HG03571 (cell line): ENCODE results near the gene CD83.
A peak's percentile ranks its signal among the peaks of the same experiment; 100 is the strongest.

ENCODE experiments used
- ATAC-seq: cut with Tn5 transposase; IDR thresholded peaks from one replicate; pipeline ENCODE4 v1.9.1; 2021; ENCODE audit not compliant: unreplicated experiment

Gene CD83

GRCh38 chr6:14091339-14091978, 26.1 kb upstream of the CD83 start:
- ATAC-seq, result no peak

GRCh38 chr6:14092316-14092715, 25.3 kb upstream of the CD83 start:
- no peak for ATAC-seq

GRCh38 chr6:14092838-14093789, 24.5 kb upstream of the CD83 start:
- no peak for ATAC-seq

GRCh38 chr6:14094721-14095120, 22.9 kb upstream of the CD83 start:
- no peak for ATAC-seq

GRCh38 chr6:14095437-14095836, 22.1 kb upstream of the CD83 start:
- peak; percentile 47 for ATAC-seq

- no peak for ATAC-seq
These were observed 17.4 kb upstream of the CD83 start for GRCh38 chr6:14100138-14100537.

GRCh38 chr6:14100966-14101365, 16.6 kb upstream of the CD83 start:
- no peak for ATAC-seq

- no peak for ATAC-seq
These were observed 15.2 kb upstream of the CD83 start for GRCh38 chr6:14102383-14102782.

GRCh38 chr6:14105547-14105946, 12.0 kb upstream of the CD83 start:
- no peak for ATAC-seq

GRCh38 chr6:14107000-14107399, 10.6 kb upstream of the CD83 start:
- no peak for ATAC-seq

- no peak for ATAC-seq
These were observed 9.7 kb upstream of the CD83 start for GRCh38 chr6:14107711-14108494.

GRCh38 chr6:14108571-14109410, 8.8 kb upstream of the CD83 start:
- peak; percentile 68 for ATAC-seq

- ATAC-seq, result peak; percentile 10
These were observed 8.2 kb upstream of the CD83 start for GRCh38 chr6:14109411-14109826.

- peak; percentile 48 for ATAC-seq
These were observed 7.4 kb upstream of the CD83 start for GRCh38 chr6:14110001-14110818.

- no peak for ATAC-seq
These were observed 3.6 kb upstream of the CD83 start for GRCh38 chr6:14113976-14114375.

GRCh38 chr6:14118091-14118439, 493 bp downstream of the CD83 start:
- no peak for ATAC-seq

GRCh38 chr6:14118446-14118845, 874 bp downstream of the CD83 start:
- no peak for ATAC-seq

- ATAC-seq, result no peak
These were observed 2.2 kb downstream of the CD83 start for GRCh38 chr6:14119784-14120183.

GRCh38 chr6:14120546-14120945, 3.0 kb downstream of the CD83 start:
- ATAC-seq, result no peak

GRCh38 chr6:14121936-14122344, 4.4 kb downstream of the CD83 start:
- peak; percentile 56 for ATAC-seq
